GM19043 (cell line): ENCODE measurements around the gene IFIT3.
"Not testable (repeated sequence)": the region's sequence is repeated elsewhere in the genome, so short reads cannot be mapped to it uniquely, and the experiment has no call there.

Source experiments
- ATAC-seq: cut with Tn5 transposase; IDR thresholded peaks from one replicate; pipeline ENCODE4 v1.9.1; 2021; ENCODE audit warnings: low read depth; ENCODE audit not compliant: unreplicated experiment

Gene IFIT3

GRCh38 chr10:89302625-89303024 lies 25.2 kb upstream of the IFIT3 start:
- no peak for ATAC-seq

- no peak for ATAC-seq
Measured at GRCh38 chr10:89303161-89303560, 24.6 kb upstream of the IFIT3 start.

DNA sequence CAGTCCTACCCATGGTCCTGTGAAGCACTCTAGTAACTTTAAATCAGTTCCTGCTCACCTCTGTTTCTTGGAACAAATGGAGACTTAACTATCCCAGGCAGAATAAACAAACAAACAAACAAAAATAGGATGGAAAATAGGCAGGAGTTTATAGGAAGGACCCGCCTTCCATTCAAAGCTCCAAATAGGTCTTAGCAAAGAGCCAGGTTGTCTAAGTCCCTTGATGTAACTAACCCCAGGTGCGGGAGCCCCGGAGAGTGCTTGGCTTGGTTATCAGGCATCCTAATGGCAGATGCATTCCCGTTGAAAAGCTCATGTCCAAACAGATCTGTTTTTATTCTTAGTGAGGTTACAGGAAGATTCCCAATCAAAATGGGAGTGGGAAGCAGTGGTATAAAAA lies 23.8 kb upstream of the IFIT3 start:
- ATAC-seq = no peak

DNA sequence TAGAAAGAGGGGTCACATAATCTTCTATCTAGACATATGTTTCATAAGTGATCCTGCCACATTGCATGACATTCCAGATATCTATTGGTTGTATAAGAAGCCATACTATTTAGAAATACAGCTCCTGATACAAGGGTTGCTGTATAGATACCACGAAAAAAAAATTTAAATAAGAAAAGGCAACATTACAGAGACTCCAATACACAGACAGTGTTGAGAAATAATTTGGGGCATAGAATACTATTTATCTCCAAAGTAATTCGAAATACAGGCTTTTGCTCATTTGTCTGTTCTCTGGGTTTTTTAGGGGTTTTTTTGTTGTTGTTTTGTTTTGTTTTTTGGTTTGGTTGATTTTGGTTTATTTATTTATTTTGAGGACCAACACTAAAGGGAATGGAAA lies 23.4 kb upstream of the IFIT3 start:
- no peak for ATAC-seq

DNA sequence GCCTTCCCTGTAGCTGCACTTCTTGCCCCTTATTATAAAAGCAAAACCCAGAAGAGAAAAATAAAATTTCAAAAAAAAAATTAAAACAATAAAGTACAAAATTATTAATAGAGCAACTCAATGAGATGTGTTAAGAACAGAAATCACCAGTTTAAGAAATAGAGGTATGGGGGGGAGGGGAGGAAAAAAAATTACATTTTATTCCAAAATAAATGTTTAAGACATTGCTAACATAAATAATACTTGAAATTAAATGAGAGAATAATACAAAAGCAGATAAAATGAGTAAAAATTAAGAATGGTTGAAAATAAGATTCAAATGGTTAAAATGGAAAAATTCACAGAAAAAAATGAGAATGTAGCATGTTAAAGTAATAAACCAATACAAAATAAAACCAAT lies 22.9 kb upstream of the IFIT3 start:
- no peak for ATAC-seq

DNA sequence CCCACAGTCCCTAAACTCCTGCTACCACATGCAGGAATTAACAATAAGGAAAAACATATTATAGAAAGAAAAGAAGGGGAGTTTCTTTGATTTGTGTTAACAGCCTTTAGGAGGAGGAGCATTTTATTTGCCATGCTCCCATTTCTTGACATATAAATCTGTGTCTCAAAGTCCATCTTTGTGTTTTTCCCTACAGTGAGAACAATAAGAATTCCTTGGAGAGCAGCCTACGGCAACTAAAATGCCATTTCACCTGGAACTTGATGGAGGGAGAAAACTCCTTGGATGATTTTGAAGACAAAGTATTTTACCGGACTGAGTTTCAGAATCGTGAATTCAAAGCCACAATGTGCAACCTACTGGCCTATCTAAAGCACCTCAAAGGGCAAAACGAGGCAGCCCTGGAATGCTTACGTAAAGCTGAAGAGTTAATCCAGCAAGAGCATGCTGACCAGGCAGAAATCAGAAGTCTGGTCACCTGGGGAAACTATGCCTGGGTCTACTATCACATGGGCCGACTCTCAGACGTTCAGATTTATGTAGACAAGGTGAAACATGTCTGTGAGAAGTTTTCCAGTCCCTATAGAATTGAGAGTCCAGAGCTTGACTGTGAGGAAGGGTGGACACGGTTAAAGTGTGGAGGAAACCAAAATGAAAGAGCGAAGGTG lies 21.9 kb upstream of the IFIT3 start:
- ATAC-seq = no peak

GRCh38 chr10:89306434-89307268 lies 21.1 kb upstream of the IFIT3 start:
- ATAC-seq = no peak

GRCh38 chr10:89307269-89307577 lies 20.6 kb upstream of the IFIT3 start:
- no peak for ATAC-seq

GRCh38 chr10:89308266-89308665 lies 19.5 kb upstream of the IFIT3 start:
- no peak for ATAC-seq

DNA sequence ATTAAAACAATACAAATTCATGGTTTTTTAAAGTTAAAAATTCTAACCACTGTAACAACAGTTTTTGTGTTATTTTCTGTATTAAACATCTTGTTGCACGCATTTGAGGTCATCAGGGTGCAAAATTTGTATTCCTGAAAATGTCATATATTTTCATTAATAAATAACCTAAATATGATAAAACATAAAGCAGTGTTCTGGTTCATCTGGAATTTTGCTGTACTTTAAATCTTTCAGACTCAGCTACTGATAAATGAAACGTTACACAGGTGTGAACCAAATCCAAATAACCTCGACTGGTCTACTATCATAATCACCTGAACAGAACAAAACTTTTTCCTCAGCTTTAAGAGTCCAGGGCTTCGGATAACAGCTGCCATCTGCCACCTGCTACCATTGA lies 19.1 kb upstream of the IFIT3 start:
- no peak for ATAC-seq

GRCh38 chr10:89309156-89310055 lies 18.4 kb upstream of the IFIT3 start:
- no peak for ATAC-seq

DNA sequence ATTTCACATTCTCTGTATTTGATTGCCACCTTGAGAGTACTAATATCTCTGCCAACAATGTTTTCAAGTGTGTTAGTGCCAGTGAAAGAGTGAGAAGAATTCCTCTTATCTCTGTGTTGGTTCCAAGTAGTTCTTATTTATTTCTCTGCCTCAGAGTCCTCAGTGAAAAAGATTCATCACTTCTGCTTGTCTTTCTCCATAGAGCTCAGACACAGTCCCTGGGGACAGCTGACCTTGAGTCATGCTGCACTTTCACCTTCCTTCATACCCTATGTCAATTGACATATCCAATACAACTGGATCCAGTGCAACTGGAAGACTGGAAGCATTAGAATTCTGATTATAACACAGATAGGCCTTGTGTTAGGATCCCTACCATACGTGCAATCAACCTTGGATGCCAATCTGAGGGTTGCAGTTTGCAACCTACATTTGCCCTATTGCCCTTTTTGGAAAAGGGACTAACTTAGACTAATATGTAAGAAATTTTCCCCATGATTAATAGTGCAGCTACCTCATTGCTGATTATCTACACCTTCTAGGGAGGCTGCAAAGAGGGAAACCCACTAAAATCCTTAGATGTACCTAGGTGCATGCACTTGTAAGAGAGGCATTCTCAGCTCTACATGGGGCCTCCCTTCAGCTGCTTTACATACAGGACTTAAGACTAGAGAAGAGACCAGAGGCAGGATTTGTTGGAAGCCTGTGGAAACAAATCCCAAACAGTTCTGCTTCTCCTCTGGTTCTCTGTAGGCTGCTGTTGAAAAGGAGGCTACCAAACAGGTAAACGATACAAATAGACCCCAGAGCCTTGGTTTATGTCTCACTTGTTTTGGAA lies 17.5 kb upstream of the IFIT3 start:
- ATAC-seq = no peak

DNA sequence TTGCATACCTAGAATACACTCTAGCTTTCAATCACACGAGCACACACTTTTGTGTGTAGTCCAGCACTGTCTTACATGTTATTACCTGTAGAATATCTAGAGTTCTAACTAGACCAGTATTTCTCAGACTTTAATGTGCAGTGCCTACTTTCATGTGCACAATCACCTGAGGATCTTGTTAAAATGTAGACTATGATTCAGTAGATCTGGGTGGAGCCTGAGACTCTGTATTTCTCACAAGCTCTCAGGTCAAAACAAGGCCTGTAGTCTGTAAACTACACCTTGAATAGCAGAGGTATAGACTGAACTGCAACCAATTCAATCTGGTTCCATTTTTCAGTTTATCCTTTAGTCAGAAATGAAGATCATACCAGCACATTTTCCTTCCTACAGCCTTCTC lies 14.8 kb upstream of the IFIT3 start:
- ATAC-seq = no peak

DNA sequence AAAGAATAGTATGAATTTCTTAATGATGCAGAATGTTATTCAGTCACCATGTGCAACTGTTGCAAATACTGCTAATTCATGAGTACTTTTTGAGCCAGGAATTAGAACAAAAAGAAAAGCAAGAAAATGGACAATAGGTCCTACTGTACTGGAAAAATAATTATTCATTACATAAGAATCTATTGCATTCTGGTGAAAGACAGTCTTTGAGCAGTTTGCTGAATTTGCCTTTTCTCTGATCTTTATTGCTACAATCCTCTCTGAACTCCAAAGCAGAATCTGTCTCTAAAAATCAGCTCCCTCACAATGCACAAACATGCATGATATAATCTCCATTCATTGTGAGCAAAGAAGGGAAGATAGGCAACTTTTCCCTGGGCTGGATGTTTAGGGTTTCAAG lies 13.1 kb upstream of the IFIT3 start:
- ATAC-seq = no peak

GRCh38 chr10:89318047-89318446 lies 9.8 kb upstream of the IFIT3 start:
- ATAC-seq = not testable (repeated sequence)

DNA sequence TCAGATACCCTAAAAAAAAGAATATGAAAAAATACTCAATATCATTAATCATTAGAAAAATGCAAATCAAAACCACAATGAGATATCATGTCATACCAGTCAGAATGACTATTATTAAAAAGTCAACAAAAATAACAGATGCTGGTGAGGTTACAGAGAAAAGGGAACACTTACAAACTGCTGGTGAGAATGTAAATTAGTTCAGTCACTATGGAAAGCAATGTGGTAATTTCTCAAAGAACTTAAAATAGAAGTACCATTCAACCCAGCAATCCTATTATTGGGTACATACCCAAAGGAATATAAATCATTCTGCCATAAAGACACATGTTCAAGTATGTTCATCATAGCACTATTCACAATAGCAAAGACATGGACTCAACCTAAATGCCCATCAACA lies 2.7 kb upstream of the IFIT3 start:
- ATAC-seq = not testable (repeated sequence)

DNA sequence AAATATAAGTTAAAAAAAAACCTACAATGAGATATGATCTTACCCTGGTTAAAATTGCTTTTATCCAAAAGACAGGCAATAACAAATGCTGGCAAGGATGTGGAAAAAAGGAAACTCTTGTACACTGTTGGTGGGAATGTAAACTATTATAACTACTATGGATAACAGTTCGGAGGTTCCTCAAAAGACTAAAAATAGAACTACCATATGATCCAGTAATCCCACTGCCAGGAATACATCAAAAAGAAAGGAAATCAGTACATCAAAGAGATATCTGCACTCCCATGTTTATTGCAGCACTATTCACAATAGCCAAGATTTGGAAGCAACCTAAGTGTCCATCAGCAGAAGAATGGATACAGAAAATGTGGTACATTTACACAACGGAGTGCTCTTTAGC lies 1.9 kb upstream of the IFIT3 start:
- not testable (repeated sequence) for ATAC-seq

- ATAC-seq = no peak
Measured at GRCh38 chr10:89329151-89329550, 1.4 kb downstream of the IFIT3 start.

DNA sequence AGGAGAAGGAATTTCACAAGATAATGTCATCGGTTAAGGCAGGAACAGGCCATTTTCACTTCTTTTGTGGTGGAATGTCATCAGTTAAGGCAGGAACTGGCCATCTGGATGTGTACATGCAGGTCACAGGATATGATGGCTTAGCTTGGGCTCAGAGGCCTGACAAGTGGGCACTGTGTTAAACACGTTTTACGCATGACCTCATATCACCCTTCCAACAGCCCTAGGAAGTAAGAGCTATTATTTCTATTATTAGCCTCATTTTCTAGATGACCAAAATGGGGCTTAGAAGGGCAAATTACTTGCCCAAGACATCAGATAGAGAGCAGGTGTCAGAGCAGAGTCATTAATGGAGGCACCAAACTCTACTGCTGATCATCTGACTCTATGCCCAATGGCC lies 2.2 kb downstream of the IFIT3 start:
- ATAC-seq = not testable (repeated sequence)

GRCh38 chr10:89330537-89331212 lies 2.9 kb downstream of the IFIT3 start:
- no peak for ATAC-seq
